HG03520 (cell line): Measurements from ENCODE around the gene CDK15.
"Not testable (repeated sequence)": the region's sequence is repeated elsewhere in the genome, so short reads cannot be mapped to it uniquely, and the experiment has no call there.

Source experiments
- ATAC-seq: cut with Tn5 transposase; IDR thresholded peaks from one replicate; pipeline ENCODE4 v1.9.1; 2021; ENCODE audit warnings: mild to moderate bottlenecking, moderate library complexity; ENCODE audit not compliant: unreplicated experiment

Gene CDK15

DNA sequence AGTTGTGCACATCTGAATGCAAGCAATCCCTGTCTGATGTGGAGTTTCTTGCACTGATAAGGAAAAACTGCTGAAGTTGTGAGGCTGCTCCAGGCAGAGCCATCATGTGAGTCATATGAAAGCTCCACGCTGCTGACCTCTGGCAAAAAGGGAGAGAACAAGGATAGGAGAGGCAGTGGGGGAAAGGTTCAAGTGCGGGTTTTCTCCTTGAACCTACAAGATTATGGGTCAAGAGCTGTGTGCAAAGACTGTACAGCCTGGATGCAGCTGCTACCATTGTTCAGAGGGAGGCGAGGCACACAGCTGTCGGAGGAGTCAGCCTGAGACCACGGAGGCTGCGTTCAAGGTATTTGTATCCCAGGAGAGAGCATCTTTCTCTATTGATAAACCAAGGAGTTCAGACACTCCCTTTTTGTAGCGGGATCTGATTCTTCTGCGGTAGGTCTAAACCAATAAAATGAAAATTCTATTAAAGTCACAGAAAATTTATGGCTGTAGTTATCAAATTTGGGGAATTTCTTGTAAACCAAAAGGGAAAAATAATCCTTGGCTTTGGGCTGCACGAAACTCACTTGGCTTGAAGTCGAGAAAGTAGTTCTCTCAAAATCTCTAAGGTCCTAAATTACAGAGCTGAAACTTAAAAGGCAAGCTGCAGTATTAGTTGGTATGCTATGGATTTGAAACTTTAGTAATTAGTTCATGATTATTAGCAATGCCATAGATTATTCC is at the start of gene CDK15:
CDK15 (plus strand) TSS at position 96 of the 729 bp plus-strand sequence; CDS start at position 224, 128 bp downstream.
- no peak for ATAC-seq

DNA sequence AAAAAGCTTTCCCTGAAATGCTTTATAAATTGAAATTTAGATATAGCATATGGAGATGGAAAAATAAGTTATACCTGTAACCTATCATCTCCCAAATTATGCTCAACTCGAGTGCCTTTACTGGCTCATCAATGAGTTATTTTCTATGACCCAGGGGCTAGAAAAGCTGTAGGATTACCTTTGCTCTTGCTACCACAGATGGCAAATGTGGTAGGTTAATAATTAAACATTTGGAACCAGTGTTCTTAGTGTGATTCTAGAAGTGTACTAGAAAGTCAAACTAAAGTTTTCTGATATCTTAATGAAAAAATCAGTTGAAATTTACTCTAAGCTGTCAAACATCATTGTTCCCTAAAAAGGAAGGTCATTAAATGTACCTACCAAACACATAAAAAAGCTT is 48.1 kb upstream of the CDK15 start:
- ATAC-seq, result no peak

DNA sequence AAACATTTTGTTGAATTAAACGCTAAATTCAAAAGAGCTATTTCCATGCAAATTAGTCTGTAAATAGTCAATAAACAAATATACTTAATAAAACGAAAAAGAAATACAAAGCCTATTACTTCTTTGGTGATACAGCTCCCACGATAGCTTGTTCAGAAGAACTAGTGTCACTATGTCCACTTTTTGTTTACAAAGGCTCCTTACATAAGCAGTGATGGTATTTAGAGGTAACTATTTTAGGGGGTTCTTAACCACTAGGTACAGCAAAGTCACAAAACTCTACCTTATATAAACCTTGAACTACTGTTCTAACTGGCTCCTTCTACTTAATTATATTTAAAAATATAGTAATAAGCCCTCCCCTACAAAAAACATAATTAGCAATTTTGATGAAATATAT is 47.5 kb upstream of the CDK15 start:
- no peak for ATAC-seq

DNA sequence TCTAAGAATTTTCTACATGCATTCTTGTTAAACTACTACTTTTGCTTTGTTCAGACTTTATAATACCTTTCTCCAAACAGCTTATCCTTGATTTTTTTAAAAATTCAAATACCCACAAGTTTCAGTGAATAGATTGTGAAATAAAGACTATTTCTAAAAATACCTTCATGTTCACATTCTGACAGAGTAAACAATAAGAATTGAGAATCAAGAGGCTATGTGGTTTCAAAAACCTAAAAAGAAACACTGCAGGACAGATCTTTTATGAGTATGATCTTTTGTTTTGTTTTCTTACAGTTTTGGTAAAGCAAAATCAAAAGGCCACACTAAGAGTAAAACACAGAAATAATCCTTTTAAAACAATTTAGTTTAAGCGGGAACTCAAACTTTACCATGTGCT is 46.8 kb upstream of the CDK15 start:
- no peak for ATAC-seq

DNA sequence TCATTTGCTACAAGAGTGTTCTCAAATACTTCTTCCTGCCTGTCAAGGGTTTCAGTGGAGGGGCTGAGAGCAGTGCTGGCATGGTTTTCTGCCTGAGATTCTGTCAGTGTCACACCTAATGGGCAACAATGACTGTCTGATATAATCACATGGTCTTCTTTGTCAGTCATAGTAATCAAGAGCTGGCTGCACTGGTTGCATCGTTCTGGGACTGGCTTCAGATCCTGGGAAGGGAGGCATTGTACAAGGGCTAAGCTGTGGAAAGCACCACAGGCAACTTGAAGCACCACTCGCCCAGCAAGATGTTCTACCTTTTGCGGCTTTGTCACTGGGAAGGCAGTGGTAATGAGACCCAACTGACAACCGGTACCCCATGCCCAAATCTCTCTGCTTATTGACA is 45.2 kb upstream of the CDK15 start:
- no peak for ATAC-seq

DNA sequence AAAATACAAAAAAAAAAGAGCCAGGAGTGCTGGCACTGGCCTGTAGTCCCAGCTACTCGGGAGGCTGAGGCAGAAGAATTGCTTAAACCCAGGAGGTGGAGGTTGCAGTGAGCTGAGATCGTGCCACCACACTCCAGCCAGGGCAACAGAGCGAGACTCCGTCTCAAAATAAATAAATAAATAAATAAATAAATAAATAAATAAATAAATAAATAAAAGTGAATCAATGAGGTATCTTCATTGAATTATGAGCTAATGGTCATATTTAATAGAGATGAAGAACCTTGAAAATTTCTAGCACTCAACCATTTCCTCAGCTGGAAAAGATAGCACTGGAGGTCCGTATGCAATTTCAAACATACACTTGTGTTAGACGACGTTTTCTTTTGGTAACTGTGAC is 41.9 kb upstream of the CDK15 start:
- ATAC-seq, result not testable (repeated sequence)

DNA sequence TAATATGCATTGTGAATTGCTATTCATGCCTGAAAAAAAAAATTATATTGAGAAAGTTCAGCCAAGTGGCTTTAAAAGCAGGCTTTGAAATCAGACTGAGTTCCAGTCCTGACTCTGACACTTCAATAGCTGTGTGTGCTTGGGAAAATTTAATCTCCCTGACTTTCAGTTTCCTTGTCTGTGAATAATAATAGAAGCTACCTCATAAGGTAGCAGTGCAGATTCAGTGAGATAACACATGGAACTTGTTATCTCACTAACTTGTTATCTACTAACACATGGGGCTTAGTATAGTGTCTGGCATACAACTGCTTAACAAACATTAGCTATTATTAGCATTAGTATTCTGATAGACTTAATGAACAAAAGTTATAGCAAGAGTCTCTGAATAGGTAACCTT is 40.5 kb upstream of the CDK15 start:
- ATAC-seq, result no peak

DNA sequence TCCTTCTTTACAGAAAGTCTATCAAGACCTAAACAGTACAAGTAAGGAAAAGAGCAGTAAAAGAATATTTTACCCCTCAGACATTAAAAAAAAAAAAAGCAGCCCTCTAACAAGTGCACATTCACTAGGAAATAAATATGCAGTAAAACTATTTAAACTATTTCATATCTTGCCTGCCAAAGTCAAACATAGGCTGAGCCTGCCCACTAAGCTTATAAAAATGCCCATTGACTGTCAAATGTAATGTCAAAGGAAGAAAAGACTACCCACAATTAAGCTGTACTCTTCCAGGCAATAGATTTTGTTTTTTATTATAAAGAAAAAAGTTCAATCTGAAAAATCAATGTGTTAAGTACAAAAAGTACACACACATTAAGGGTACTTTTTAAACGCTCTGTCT is 37.4 kb upstream of the CDK15 start:
- ATAC-seq, result no peak

DNA sequence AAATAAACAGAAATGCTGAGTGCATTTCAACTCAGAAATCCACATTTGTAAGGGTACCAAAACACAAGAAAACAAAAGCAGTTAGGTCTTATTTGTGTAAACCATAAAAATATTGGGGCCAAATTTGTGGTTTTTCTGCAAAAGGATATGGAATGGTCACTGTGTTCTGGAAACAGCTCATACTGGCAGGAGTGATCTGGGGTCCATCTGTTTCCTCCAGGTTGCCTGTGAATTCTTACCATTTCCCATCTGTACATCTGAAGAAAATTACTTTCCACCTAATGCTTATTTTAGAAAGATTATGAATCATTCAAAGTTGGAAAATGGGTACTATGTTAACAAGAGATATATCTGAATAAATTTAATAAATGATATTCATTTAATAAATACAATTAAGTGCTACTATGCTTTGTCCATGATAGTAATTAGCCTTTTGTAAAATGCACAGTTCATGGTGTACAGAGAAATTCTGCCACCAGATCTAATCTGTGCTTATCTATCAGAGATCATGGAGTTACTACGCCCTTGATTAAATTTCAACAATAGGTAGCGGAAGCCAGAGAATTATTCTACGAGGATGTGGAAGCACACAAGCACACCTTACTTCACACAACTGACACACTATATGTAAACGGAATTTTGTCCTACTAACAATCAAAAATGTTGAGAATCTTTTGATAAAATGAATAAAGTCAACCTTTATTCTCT is 36.5 kb upstream of the CDK15 start:
- no peak for ATAC-seq

DNA sequence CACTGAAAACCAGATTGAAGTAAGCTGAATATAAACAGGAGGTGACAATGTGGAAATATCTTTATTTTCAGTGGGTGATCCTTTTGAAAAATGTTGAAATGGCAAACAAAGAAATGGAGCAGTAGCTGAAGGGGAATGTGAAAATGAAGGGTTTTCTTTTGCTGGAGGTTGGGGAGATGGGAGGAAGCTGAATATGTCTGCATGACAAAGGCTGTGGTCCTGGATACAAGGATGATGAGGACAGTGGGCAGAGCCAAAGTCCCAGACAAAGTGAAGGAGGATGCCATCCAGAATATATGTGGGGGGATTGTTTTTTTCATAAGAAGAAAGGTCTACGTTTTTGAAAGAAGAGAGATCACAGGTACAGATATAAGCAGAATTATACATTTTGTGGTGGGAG is 32.3 kb upstream of the CDK15 start:
- ATAC-seq, result no peak

DNA sequence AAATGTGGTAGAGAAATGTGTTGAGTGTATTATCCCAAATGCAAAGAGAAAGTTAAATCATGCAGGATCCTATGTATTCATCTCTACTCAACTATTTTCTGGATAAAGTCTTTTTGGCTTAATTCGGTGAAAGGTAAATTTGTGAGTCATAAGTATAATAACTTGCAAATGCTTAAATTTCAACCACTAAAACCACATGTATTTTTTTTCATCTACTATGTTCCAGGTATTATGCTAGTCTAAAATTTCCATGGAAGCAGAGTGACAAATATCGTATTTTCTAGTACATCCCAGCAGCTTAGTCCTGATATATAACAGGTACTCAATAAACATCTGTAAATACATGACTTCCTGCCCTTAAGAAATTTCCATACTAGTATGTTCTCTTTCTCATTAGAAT is 31.8 kb upstream of the CDK15 start:
- ATAC-seq, result no peak

DNA sequence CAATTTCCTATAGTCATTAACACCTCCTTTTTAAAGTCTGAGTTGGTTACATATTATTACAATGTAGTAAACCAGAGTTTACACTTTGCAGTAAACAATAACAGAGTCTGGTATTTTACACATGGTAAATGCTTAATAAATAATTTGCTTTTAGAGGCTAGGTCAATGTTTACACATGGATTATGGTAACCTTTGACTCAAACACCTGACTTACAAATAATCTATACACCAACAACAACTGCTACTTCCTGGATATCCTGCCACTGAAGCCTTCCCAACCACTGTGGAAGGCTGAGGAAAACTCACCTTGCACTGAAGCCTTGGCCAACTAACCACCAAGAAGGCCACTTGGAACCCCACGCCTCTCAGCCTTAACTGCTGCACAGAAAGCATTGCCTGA is 31.0 kb upstream of the CDK15 start:
- no peak for ATAC-seq

DNA sequence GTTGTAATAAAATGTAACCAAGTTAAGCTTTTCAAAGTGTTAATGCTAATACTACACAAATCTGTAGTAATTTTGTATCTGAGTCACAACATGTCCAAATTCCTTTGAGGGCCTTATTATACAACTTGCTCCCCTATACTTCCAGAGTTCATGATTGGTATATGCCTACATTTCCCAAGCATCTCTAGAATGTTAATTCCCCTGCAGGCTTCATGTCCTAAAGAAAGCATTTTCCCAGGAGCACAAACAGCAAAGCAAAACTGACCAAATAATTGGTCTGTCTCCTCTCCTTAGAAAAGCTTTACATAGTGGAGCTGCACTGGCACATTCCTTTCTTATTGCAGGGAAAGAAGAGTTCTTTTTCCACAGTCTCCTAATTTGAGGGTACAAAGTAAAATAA is 29.3 kb upstream of the CDK15 start:
- ATAC-seq, result no peak

DNA sequence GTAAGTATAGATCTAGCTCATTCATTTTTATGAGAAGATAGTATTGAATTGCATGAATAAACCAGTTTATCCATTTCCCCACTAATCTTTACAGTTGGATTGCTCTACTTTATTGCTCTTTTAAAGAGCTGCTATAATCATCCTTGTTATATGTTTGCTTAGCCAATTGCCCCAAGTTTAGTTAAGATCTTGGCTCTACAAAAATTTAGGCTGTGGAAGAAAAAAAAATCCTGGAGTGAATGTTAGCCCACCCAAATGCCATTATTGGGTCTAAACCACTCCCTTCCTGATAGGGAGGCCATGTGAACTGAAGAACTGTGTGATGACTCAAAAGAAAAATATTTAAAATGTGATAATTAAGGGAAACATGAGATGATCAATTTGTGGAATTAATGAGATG is 28.5 kb upstream of the CDK15 start:
- no peak for ATAC-seq

DNA sequence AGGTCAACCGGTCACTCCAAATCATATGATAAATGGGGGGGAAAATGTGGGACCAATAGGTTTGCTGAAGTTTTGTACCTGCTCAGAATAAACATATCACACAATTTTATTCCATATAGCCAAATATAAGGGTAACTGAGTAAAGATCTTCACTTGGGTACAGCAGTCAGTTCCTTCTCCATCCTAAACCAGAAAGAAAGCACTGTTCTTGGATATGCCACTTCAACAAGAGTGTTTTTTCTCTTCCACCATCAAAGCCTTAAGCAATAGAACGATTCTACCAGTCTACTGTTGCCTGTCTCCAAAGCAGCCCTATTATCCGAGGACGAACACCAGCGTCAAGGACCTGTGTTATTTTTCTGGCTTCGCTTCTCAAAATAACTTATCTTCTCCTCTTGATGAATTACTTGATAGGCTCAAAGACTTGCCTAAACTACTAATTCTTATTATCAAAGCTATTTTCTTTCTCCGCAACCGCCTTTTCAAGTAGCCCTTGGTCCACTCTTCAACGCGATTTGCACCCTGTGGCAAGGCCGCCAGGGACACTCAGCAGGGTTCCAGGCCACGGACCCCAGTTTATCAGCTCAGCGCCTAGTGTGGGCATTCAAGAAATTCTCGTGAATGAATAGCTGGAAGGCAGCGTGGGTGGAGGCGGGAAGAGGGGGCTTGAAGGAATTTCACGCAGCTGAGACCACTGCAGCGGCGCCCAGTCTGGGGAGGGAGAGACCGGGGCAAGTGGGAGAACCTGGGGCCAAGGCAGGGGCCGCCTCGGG is 26.2 kb upstream of the CDK15 start:
- ATAC-seq, result no peak

DNA sequence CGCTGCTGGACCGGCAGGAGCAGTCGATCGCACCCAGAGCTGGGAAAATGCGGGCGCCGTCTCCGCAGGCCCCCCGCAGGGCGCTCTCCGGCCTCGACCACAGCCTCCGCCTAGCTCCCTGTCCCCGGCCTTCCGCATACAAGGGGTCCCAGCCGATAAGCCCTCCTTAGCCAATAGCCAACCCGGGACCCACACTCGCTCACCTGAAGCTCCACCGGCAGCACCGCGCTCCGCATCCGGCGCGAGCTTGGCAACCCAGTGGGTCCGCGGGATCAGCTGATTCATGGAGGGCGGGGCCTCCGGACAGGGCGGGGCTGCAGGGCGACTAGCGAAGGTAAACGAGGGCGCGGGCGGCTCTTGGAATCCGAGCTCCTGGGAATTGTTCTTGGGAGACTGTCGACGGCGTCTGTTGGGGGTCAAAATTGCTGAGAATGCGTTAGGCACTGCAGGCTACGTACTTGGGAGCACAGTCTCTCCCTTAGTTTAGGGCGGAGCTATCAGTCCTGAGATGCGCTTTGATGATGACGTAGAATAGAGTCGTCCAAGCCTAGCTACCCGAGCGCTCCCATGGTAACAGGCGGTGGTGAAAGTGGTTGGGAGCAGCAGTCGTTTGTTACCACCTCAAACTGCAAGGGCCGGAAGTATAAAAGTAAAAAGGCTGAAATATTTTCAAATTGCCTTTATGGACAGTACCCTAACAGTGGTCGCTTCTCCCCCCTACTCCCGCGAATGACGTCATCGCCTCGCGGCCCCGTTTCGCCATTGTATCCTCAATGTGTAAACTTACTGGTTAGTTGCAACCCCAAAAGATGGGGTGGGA is 25.5 kb upstream of the CDK15 start, which contains the start of gene ALS2:
ALS2 (minus strand) TSS at position 260 of the 820 bp plus-strand sequence. CDS start 12,048 bp downstream, outside the sequence.
- ATAC-seq, result peak; percentile 94

DNA sequence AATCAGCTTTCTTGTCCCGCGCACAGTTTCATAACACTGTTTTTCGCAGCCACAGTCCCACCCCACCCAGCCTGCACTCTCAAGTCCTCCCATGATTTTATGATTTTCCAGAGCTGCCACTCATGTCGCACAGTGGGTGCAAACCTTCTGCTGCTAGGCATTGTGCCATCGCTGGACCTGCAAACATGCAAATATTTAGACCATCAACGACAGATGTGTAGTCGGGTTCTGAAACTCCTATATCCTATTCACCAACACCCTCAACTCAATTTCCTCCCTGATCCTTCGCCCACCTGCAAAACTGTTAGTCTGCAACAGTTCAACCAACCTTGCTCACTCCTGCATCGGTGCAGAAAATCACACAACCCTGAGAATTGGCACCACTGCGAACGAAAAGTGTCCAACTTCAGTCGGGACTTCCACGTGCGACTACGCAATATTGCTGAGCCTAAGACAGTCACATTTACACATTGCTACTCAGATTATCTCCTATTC is 24.7 kb upstream of the CDK15 start:
- ATAC-seq, result no peak

DNA sequence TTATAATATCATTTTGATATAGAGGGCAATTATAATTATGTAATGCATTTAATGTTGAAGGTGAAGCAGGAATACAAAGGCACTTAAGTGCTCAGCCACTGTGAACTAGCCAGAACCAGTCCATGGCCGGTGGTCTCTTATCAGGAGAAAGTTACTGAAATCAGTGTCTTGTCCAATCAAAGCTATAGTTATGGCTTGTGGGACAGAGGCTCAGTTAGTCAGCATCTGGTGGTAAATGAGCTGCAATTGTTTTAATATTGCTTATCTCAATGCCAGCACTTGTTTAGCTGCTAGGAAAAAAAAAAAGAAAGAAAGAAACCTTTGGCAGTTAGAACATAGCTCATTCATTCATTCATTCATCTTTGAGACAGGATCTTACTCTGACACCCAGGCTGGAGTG is 21.8 kb upstream of the CDK15 start:
- ATAC-seq, result no peak

DNA sequence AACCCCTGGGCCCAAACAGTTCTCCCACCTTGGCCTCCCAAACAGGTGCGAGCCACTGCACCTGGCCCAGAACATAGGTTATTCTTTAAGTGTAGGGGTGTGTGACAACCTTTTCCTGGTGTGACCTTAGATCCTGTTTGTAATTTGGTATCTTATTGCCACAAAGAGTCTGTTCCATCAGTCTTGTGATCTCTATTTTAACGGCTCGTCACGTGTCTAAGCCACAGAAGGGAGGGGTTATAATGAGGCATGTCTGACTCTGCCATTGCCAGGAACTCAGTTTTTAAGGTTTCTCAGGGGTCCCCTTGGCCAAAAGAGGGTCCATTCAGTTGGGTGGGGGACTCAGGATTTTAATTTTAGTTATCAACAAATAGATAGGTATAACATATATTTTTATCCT is 21.2 kb upstream of the CDK15 start:
- no peak for ATAC-seq

DNA sequence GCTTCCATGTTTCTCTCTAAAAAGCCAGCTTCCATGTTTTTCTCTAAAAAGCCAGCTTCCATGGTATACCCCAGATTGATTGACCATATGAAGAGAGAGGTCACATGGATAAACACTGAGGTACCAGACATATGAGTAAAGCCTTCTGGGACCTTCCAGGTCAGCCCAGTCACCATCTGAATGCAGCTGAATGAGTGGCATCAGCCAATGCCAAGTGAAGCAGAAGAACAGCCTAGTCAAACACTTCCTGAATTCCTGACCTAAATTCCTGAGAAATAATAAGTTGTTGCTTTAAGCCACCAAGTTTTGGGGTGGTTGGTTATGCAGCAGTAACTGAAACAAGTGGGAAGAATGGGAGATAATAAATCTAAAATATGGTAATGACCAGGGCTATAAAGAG is 19.9 kb upstream of the CDK15 start:
- no peak for ATAC-seq

DNA sequence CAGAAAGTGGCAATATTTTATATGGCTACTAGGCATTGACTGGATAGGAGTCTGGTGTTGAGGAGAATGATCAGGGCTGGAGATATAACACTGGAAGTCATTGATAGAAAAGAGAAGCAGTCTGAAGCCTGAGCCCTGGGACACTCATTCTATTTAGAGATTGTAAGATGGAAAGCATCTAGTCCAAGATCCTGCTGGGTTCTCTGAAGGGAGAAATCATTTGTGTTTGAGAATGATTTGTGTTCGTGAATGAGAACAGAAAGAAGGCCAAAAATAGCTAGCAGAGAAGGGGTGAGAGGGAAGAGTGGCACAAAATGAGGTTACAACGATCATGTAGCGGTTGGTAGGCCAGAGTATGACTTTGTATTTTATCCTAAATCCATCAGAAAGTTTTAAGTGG is 18.0 kb upstream of the CDK15 start:
- ATAC-seq, result no peak
